ENCODE results near the gene ARHGEF19.
"Not testable (repeated sequence)": the region's sequence is repeated elsewhere in the genome, so short reads cannot be mapped to it uniquely, and the experiment has no call there.

Gene ARHGEF19

DNA sequence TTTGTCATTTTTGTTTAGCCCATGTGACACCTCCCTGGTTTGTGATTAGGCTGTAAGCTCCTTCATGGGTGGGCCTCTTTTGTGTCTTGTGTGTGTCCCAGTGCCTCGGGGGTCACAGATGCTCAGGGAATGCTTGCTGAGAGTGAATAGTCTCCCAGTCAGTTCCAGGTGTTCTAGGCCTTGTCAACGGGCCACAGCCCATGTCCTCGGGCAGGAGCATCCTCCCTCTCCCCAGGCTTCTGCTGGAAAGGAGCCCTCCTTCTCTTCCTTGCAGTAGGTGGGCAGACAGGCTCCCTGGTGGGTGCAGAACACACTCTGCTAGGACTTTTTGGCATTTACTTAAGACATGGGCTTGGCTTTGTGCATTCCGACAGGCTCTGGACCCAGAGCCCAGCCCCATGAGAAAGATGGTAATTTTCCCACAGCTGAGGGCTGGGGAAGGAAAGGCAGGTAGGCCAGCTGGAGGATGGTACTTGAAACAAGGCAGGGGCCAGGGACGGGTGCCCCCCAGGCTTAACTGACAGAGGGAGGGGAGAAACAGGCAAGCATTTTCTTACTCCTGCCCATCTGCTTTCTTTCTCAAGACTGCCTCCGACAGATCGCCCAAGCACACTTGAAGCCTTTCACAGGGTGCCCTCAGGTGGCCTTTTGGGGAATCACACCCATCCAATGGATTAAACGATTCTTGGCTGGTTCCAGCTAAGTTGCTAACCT lies 31.6 kb upstream of the ARHGEF19 start:
- no peak for DNase-seq (ENCODE audit: low read depth)

DNA sequence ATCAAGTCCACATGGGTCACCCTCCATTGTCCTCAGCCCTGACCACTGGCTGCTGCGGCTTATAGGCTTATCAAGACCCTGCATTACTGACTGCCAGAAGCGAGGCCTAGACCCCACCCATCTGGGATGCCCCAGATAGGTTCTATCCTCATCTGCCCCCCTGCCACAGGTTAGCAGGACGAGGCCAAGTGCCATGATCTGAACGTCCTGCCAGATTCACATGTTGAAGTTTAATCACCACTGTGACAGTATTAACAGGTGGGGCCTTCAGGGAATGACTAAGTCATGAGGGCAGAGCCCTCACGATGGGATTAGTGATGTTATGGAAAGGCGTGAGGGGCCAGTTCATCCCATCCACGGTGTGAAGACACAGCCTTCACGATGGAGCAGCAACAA lies 30.8 kb upstream of the ARHGEF19 start:
- DNase-seq (ENCODE audit: low read depth), result no peak

DNA sequence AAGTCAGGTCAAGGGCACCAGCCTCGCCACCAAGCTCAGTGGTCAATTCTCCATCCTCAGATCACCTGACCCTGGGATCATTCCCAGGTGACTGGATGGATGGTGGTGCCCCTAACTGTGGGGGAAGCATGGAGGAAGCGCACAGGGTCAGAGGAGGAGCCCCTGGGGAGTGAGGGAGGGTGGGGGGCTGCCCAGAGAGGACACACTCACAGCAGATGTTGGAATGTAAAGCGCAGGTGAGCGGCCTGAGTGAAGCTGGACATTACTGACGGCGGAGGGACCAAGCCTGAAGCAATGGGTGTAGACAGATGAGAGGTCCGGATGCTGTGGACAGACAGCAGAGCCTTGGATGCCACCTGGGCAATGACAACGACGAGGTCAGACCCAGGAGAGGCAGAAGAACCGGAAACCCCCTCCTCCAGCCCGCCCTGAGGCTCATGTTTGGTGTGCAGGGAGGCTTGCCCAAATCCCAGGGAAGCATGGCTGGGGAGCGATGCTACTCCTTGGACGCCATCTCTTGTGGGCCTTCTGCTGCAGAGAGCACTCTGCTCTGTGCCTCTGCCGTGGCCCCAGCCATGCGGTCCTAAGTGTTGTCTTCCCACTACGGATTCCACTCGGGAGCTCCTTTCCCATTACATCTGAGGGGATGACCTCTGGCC lies 30.2 kb upstream of the ARHGEF19 start:
- DNase-seq (ENCODE audit: low read depth), result no peak

DNA sequence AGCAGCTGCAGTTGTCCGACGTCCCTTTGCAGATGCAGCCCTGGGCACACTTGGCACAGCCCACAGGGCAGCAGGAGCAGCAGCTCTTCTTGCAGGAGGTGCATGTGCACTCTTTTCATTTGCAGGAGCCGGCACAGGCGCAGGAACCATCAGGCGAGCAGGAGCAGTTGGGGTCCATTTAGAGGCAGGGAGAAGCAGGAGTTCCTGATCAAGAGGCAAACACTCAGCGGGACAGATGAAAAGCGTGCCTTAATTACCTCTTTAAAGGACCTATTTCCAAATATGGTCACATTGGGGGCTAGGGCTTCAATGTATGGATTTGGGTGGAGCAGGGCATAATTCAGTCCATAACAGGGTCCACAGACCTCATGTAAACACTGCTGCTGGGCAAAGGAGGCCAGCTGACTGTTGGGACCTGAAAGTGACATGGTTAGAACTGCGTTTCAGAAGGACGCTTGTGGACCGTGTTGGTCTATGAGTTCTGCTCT lies 28.8 kb upstream of the ARHGEF19 start:
- no peak for DNase-seq (ENCODE audit: low read depth)

DNA sequence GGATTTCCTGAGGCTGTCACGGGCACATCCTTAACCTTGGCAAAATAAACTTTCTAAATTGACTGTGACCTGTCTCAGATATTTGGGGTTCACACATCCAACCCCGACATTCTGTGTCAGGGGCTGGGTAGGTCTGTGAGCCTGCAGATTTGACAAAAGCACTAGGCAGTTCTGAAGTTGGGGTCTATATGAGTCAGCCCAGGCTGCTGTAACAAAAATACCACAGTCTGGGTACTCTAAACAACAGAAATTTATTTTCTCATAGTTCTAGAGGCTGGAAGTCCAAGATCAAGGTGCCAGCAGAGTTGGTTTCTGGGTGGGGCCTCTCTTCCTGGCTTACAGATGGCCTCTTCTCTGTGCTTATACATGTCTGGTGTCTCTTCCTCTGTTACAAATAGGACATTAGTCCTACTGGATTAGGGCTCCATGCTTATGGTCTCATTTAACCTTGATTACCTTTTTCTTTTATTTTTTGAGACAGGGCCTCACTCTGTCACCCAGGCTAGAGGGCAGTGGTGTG lies 27.6 kb upstream of the ARHGEF19 start:
- no peak for DNase-seq (ENCODE audit: low read depth)

DNA sequence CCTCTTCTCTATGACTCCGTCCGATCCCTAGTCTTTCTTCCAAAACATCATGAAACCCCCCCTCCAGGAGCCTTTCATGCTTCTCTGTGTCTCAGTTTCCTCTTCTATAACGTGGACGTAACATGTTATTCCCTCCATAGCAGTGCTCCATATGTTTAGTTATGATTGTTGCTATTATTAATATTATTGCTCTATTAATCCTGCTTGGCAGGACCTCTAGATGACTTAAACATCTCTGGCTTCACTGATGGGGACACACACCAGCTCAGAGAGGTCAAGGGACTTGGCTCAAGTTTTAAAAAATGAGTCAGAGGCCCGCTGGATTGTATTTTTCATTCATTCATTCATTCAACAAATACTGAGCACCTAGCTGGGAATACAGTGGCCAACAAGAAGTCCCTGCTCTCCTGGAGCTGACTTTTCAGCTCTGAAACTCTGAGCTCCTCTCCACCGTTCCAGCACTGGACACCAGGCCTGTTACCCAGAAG lies 24.9 kb upstream of the ARHGEF19 start:
- DNase-seq (ENCODE audit: low read depth), result no peak

DNA sequence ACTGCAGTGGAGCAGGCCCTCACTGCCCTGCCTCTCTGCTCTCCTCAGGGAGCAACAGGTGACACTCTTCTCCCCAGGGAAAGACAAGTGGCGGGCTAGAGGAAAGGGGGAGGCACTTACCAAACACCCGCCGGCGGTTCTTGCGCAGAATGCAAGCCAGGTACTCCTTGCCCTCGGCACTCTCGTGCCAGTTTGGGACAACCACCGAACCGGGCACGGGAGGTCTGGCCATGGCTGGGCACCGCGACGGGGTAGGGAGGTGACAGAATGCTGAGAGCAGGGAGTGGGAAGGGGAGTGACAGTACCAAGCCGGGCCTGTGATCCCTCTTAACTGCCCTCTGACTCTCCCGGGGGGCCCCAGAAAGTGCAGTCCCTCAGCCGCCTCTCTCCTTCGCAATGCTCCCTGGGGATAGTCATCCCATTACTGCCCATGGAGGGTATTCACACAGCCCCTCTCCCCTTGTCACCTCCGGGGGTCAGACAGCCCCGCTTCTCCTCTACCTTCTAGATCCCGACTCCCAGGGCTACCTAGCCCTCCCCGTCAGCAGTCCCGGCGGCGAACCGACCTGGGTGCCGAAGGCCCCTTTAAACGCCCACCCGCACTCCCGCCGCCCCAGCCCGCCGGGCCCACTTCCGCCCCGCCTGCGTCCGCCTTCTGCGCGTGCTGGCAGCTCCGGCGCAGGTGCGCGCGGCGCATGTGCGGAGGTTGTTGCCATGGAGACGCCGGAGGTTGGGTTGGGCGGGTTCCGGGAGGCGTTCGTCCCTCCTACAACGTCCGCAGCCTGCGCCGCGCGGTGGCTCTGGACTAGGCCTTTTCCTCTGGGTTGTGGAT lies 24.3 kb upstream of the ARHGEF19 start, which contains the start of gene CPLANE2:
CPLANE2 (minus strand) TSS at position 673 of the 832 bp plus-strand sequence; CDS start at position 232, 441 bp downstream.
- DNase-seq (ENCODE audit: low read depth), result peak; percentile 94

DNA sequence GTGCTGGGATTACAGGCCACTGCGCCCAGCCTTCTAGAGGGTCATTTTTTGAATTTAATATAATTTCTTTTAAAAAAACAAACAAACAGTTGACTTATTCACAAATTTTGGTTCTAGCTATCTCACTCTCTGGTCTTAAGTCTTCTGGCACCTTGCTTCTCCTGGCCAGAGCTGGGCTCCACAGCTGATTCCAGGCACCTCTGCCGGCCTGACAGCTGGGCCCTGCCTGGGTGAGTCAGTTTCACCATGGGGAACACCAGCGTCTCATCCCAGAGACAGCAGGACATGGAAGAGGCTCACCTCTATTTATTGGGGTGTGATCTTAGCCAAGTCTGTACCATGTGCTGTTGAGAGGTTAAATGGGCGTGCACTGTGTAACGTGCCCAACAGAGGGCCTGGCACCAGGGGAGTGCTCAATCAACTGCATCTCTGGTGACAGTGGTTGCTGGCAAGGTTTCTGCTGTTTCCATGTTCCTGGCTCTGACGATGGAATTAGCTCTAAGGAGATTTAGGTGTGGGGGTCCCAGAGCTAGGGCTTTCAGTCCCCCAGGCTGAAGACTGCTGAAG lies 23.6 kb upstream of the ARHGEF19 start:
- no peak for DNase-seq (ENCODE audit: low read depth)

DNA sequence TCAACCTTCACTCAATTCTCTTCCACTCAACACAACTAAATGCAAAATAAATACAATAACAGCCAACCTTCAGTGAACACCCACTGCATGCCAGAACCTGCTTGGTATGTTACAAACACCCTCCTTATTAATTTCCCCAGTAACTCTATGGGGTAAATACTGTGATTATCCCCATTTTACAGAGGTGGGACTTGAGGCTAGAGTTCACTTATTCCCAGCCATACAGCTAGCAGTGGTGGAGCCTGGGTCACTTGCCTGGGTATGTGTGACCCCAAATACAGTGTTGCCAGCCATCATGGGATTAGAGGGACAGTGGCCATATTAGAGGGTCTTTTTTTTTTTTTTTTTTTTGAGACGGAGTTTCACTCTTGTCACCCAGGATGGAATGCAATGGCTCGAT lies 22.9 kb upstream of the ARHGEF19 start:
- no peak for DNase-seq (ENCODE audit: low read depth)

DNA sequence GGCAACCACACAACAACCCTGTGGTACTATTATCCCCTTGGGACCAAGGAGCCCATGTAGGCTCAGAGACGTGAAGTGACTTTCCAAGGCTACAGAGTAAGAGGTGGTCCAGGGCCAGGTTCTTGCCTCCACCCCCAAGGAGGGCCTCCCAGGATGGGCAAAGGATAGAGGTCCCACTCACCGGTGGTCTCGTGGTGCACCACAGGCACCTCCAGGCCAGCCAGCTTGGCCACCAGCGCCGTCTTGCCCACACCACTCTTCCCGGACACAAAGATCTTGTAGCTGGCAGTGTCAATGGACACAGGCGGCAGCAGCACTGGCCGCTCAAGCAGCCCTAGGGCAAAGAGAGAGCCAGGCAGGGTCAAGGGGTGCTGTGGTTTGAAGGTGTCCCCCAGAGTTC lies 21.0 kb upstream of the ARHGEF19 start:
- DNase-seq (ENCODE audit: low read depth), result no peak

DNA sequence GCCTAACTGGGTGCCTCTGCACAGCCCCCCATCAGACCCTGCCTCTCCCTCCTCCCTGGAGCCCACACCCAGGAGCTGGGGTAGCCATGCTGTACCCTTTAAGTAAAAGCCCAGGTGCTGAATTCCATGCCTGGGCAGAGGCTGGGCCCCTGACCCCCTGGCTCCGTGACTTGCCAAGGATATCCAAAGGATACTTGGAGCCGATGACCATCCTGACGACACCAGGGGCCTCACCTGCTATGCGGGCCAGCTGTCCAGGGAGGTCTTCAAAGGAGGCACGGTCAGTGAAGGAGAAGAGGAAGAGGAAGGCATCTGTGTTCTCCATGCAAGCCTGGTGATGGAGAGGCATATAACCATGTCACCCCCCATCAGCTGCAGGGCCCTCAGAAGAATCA lies 19.9 kb upstream of the ARHGEF19 start:
- DNase-seq (ENCODE audit: low read depth), result no peak

DNA sequence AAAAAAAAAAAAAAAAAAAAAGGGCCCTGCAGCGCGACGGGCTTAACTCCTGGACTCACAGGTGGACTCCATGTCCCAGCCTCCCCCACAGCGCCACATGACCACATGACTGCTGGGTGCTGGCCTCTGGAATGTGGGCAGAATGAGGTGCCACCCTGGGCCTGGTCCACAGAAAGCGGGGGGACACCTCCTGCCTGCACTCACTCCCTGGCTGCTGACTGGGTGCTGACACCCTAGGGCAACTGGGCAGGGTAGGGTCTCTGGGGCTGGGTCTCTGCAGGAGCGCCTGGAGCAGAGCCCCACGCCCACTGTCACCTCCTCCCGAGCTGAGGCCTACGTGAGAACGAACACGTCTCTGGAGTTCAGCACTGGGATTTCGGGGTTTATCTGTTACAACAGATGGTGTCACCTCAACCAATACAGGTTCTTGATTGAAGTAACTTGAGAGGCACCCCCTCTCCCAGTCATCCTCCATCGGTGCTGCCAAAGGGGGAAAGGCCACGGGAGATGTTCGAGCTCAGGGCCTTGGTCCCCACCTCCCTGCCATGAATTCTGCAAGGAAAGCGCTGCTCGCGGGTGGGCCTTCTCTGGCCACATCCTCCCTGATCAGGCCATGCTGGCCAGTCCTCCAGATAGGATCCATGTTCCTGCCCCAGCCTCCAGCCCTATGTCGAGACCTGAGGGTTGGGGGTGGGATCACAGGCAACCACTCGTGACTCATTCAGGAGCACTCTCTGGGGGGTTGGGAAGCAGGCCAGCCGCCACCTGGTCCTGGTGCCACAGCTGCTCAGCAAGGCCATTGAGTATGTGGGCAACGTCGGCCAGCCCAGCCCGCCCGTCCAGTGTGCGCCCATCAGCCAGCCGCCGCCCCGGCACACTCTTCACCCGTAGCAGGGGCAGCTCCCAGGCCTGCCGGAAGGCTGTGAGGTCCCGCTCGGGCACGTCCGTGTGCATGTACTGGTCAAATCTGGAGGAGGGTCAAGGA lies 19.2 kb upstream of the ARHGEF19 start:
- no peak for DNase-seq (ENCODE audit: low read depth)

DNA sequence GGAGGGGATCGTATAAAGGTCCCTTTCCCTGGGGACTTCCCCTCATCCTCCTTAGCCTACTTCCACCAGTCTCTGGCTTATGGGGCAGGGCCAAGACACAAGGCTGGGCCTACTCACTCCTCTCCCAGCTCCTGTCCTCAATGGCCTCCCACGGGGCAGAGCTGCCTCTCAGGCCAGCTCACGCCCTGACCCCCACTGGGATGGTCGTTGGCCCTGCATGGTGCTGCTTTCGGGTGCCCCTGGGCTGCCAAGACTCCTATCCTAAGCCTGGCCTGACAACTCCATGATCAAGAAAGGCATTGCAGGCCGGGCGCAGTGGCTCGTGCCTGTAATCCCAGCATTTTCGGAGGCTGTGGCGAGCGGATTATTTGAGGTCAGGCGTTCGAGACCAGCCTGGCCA lies 18.3 kb upstream of the ARHGEF19 start:
- no peak for DNase-seq (ENCODE audit: low read depth)

DNA sequence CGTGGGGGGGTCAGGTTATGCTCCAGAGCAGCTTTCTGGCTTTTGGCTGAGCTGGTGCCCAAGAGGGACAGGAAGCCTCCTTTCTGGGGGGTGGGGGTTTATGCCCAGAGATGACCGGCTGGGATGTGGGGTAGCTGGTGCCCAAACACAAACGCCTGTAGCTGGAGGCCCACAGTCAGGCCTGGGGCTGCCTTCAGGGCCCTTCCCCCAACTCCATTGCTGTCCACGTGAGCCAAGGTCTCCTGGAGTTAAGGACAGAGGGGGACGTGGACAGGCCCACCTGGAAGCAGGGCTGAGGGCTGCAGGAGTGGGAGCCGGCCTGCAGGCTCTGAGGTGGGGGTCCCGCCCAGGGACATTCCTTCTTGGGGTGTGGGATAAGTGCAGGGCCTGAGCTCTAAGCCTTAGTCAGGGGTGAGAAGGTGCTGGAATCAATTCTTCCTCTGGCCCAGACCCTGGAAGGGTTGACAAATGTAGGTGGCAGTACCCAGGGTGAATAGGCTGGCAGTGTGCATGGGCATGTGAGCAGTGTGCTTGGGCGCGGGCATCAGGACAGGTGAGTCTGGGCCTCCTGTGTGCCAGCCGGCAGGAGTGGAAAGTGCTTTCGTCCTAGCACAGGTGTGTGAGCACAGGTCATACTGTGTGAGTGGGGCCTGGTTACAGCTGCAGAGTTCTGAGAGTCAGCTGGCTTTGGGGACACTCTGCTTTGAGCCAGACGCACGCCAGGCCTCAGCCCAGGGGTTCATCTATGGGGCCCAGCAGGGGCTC lies 17.7 kb upstream of the ARHGEF19 start:
- DNase-seq (ENCODE audit: low read depth), result no peak

DNA sequence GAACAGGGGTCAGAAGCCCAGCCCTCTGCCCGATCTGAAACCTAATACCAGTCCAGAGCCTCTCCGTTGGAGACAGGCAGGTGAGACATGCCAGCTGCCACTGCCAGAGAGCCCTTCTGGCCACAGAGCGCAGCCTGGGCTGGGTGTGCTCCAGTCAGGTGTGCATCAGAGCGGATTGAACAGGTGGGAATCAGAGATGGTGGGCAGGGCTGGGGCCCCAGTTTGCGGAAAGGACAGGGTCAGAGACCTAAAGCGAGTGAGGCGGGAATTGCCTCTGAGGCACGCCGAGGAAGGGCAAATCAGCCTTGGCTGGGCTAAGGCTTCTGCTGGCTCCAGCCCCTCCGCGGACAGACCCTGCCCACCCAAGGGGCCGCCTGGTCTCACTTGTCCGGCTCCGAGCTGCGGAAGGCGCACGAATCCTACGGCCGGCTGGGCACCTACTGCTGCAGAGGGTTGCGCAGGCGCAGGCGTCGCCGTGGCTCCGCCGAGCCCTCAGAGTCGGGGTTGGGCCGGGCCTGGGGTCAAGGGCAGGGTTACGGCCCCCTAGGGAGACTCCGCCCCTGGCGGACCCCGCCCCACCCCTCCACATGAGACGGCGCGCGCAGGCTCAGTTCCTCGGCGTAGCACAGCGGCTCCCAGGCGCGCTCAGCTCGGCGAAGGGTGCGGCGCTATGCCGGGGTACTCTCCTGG lies 14.2 kb upstream of the ARHGEF19 start:
- no peak for DNase-seq (ENCODE audit: low read depth)

DNA sequence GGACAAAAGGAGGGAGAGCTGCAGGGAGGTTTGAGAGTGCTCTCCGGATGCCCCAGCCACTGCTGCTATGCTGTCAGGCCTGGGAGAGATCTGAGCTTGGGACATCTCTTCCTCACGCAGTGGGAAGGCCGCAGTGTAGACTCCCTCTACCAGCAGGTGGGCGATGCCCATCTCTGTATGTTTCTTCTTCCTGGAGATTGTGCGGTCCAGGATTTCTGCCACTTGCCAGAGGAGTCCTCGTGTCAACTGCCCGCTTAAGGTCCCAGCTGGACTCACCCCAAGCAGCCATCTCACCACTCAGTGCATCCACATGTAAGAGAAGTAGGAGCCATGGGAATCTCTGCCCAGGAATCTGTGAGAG lies 13.7 kb upstream of the ARHGEF19 start:
- no peak for DNase-seq (ENCODE audit: low read depth)

DNA sequence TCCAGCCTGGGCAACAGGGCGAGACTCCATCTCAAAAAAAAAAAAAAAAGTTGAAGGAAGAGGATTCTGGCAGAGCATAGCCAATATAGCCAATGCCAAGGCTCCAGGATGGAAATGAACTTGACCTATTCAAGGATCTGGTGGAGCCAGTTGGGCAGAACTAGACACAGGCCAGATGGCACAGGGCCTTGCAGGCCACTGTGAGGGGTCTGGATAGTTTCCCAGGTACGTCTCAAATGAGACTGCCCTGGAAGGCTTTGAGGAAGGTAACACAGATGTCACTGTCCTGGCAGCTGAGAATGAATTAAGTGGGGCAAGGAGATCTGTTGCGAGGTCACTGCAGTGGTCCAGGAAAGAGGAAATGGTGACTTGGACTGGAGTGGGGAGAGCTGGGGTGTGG lies 12.0 kb upstream of the ARHGEF19 start:
- DNase-seq (ENCODE audit: low read depth), result no peak

DNA sequence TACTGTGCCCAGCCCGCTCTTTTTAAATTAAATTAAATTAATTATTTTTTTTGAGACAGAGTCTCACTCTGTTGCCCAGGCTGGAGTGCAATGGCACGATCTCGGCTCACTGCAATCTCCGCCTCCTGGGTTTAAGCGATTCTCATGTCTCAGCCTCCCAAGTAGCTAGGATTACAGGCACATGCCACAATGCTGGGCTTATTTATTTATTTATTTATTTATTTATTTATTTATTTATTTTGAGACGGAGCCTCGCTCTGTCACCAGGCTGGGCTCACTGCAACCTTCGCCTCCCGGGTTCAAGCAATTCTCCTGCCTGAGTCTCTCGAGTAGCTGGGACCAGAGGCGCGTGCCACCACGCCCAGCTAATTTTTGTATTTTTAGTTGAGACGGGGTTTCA lies 10.3 kb upstream of the ARHGEF19 start:
- DNase-seq (ENCODE audit: low read depth), result not testable (repeated sequence)

DNA sequence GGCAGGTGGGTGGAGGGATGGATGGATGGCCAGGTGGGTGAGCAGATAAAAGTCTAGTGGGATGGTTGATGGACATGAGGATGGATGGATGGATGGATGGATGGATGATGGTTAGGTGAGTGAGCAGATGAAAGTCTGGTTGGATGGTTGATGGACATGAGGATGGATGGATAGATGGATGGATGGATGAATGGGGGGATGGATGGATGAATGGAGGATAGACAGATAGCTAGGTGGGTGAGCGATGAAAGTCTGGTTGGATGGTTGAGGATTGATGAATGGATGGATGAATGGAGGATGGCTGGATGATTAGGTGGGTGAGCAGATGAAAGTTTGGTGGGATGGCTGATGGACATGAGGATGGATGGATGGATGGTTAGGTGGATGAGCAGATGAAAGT lies 9.0 kb upstream of the ARHGEF19 start:
- DNase-seq (ENCODE audit: low read depth), result no peak
